Stimulated activated CD4-positive, alpha-beta T cell treated with anti-CD3 and anti-CD28 coated beads, TNF-alpha, amount 100 ng/mL, for 24 hours (primary cell): ENCODE results near the gene ABCB6.
A peak's percentile ranks its signal among the peaks of the same experiment; 100 is the strongest.
"Not testable (repeated sequence)": the region's sequence is repeated elsewhere in the genome, so short reads cannot be mapped to it uniquely, and the experiment has no call there.

Source experiments
- DNase-seq, 3 experiments: peaks; one replicate each; pipeline ENCODE4 v3.0.0-alpha.2; 2020; ENCODE audit warnings: low read depth in 3 of 3

Gene ABCB6

DNA sequence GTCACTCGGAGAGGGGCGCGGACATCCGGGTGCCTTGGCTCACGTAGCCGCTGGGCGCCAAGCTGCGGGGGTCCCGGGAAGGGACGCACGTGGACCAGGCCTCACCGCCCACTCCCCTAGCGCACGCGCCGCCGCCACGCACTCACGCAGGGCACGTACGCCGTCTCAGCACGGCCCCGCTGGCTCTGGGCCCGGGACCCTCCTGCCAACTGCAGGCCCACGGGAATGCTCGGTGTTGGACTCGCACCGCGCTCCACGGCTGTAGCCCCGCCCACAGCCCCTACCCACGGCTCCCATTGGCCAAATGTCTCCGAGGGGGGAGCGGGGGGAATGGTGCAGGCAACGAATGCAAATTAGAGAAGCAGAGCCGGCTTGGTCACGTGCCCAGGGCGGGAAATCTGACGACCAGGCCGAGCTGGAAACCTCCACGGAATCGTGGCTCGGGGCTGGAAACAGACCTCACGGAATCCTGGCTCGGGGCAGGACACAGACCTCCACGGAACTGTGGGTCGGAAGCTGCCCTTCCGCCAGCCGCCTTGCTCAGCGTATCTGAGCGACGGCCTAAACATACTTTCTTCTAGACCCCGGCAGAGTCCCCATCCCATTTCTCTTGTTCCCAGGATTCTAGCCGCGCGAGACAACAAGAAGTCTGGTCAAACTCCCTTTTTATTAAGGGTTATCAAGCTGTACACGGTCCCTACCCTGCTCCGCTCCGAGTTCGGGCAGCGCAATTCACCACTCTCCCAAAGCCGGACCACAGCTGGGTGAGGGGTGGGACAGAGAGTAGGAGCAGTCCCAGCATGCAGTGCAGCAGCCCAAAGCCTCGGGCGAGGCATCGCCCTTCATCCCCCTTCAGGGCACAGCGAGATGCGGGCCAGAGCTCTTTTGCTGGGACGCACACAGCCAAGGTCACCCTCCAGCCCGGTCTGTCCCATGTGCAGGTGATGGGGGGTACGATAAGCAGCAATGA is at the start of gene ABCB6:
ABCB6 (minus strand) TSS at position 227 of the 970 bp plus-strand sequence. CDS start 285 bp downstream, outside the sequence.
- peak; percentile 83 to 92 (median 84) for DNase-seq

DNA sequence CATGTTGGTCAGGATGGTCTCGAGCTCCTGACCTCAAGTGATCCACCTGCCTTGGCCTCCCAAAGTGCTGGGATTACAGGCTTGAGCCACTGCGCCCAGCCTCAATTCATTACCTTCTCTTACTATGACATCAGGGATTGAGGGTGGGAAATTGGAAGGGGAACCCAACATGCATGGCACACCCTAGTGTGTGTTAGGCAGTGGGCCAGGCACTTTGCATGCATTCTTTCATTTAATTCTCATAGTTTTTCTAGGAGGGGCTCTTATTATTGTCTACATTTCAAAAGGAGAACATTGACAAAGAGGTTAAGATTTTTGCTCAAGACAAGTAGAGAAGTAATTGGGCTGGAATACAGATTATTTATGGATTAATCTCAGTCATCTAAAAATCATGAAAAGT is 49.5 kb upstream of the ABCB6 start:
- DNase-seq = no peak

DNA sequence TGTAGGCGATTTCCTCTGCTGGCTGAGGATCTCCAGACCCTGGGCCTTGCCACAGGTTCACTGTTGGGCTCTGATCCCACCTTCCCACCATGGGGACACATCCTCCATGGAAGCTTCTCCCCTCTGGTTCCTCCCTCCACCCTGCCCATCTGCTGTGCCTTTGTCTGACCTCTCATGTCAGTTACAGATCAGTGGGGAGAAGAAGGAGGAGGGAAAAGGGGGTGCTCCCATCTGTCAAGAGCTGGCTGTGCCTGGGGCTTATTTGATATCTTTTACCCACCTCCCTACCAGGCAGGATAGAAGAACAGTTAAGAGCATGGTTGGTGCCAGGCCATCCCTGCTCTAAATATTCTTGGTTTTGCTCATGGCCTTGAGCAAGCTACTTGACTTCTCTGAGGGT is 48.1 kb upstream of the ABCB6 start:
- DNase-seq = no peak

DNA sequence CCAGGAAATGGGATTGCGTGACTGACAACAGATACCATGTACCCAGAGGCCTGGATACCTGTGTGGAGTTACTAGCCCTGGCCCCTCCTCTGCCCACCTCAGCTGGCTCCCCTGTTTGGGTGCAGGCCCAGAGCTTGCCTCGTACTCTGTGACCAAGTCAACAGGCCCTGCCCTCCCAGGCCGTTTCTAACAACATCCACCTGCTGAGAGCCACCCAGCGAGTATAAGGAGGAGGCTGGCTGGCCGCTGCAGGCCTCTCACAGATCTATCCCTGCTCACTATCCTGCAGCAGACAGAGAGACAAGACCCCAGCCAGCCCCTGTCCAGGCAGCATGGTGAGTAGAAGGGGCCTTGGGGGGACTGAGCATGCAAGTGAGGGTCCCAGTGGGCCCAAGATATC is 47.5 kb upstream of the ABCB6 start:
- DNase-seq = no peak

DNA sequence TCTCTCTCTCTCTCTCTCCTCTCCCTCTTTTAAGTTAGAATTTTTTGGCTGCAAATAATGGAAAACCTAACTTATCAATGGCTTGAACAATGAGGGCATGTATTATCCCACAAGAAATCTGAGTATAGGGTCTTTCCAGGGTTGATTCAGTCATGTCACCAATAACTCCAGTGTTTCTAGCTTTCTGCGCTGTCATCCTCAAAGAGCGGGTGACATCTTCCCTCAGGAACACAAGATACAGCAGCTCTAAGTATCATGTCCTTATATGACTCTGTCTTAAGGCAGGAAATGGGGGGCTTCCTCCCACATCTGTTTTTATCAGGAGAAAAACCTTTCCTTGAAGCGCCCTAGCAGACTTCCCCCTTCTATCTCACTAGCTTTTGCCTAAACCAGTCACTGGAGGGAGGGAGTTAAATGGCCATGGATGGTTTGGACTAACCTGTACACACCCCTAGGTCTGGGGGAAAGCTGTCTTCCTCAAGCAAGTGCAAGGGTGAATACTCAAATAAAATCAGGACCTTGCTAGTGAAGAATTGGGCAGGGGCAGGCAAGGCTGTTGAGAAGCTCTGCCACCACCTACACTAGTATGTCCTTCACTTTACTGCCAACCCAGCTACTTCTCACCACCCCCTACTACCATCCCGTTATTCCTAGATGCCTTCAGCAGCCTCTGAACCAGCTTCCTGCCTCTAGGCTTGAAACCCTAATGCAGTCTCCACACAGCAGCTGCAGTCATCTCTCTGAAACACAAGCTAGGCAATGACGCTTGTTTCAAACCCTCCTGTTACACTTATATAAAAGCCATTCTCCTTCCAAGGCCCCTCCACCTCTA is 42.5 kb upstream of the ABCB6 start:
- DNase-seq = no peak

DNA sequence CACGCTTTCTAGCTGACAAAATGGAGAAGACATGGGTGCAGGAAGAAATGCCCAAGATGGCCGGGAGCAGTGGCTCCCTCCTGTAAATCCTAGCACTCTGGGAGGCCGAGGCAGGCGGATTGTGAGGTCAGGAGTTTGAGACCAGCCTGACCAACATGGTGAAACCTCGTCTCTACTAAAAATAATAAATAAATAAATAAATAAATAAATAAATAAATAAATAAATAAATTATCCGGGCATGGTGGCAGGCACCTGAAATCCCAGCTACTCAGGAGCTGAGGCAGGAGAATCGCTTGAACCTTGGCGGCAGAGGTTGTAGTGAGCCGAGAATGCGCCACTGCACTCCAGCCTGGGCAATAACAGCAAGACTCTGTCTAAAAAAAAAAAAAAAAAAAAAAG is 40.2 kb upstream of the ABCB6 start:
- not testable (repeated sequence) for DNase-seq

DNA sequence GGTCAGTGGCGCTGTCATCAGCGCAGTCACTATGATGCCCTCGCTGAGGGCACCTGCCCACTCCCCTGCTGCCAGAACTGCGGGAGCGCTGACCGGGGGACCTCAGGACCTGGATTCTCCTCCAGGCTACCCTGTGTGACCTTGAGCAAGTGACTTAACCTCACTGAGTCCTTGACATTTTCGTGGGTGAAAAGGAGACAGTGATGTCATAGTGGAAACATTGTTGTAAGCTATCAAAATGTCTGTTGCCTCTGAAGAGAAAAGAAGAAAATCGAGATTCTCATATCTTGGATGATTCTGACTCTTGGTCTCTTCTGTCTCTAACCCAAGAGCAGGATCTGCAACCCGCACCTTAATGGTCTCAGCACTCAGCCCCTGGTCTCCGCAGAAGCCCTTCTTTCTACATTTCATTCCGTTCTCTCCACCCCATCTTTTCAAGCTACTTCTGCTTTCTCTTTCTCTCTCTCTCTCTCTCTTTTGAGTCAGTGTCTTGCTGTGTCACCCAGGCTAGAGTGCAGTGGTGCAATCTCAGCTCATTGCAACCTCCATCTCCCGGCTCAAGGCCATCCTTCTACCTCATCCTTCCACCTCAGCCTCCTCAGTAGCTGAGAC is 35.9 kb upstream of the ABCB6 start:
- DNase-seq = peak in 1 of 3 experiments; percentile 32

DNA sequence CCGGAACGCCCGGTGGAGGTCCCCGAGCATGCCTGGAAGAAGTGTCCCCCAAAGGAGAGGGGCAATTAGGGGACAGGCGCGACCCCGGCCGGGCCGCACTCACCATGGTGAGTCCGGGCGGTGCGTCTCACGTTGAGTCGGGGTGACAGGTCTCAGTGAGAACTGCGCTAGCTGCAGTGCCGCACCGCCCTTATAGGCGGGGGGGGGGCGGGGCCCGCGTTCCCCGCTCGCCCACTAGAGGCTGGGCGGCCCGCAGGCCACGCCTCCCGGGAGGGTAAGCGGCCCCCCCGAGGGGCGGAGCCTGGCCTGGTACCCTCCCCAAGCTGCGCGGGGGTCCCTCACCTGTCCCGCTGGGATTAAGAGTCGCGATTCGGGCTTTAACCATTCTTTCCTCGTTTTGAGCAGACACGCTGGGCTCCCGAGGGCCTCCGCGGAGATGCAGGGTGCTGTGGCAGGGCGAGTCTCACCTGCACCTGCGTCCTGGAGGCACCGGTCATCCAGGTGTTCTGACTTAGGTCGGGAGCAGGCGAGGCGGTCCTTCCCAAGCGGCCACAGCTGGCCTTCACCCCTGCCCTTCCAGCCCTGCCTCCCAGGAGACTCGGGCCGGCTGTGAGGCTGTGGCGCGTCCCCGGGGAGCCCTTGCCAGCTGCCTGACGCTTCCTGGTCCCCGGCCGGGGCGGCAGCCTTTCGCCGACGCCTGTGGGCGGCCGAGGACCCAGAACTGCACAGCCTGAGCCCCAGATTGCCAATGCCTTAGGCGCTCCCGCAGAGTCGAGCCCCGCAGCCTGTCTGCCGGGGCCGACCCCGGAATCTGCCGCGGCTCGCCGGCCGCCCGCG is 35.2 kb upstream of the ABCB6 start, which contains the start of gene TUBA4A:
TUBA4A (minus strand) TSS at position 166 of the 837 bp plus-strand sequence; CDS start at position 106, 60 bp downstream.
- DNase-seq = peak; percentile 77 to 91 (median 81)

DNA sequence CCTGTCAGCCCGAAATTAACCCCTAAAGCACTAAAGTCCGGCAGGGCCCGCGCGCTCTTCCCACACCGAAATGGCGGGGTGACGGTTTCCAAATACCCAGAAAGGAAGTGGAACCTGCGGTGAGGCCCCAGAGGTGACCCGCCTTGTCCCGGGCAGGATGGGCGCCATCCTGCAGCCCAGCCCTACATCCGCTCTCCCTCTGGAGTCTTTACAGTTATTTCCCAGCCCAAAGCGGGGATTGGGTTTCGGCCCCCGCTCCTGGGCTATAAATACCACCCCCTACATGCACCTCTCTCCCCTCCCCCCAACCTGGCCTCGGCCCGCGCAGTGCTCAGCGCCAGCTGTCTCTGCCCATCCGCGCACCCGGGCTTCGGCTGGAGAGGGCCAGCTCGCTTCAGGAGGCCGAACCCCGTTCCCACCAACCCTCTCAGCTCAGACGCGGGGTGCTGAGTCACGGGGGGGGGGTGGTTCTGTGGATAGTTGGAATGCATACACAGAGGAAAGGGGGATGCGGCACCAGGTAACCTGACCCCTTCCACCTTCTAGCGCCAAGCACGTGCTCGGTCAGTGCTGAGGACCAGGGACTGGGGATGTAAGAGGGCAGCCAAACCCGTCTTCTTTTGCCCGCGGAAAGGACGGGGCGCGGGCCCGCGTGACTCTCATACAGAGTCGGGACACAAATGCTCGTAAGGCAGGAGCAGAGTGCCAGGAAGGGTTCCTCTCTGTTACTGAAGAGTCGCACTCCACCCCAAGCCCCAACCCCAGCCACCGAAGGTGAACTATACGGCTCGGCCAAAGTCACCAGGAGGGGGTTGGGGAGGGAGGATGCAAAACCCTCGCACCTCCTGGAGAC is 34.4 kb upstream of the ABCB6 start, which contains the start of gene TUBA4B:
TUBA4B (plus strand) TSS at position 344 of the 853 bp plus-strand sequence; CDS start at position 509, 165 bp downstream.
- peak in 1 of 3 experiments; percentile 59 for DNase-seq

DNA sequence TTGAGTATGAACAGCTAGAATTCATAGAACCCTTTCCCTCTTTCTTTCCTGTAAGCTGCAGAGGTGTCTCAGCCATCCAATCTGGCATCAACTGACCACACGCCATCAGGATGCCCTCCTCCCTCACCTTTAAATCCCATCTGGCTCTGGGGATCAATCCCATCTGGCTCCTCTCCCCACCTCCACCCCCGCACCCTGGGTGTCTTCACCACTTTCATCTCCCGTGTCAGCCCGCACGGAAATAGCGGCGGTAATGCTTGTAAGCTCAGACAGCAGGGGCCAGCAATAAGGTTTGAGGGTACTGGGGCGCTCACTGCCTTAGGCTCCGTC is 33.8 kb upstream of the ABCB6 start:
- no peak for DNase-seq

DNA sequence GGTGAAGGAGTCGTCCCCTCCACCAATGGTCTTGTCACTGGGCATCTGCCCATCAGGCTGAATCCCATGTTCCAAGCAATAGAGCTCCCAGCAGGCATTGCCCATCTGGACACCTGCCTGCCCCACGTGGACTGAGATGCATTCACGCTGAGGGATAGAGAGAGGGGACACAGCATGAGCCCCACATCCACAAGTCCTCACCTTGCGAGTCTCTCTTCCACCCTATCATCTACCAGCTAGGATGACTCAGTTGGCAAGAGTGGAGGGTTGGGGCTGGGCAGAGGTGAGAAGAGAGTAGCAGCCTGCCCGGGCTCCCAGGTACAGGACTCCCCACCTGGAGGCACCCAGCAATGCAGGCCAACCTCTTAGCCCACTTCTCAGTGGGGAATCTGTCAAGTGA is 33.3 kb upstream of the ABCB6 start:
- DNase-seq = no peak

DNA sequence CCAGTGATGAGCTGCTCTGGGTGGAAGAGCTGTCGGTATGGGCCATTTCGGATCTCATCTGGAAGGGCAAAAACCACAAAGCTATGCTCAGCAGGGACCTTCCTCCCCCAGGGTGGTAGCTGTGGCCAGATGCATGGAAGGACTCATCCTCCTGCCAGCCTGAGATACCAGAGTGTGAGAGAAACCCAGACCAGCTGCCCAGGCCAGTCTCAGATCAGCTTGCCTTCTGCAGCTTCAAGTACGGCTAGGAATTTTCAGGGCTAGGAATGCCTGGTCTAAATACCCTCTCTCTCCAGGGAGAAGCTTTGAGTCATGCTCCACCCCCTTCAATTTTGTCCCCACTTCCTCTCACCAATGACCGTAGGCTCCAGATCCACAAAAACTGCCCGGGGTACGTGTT is 32.9 kb upstream of the ABCB6 start:
- DNase-seq = no peak

DNA sequence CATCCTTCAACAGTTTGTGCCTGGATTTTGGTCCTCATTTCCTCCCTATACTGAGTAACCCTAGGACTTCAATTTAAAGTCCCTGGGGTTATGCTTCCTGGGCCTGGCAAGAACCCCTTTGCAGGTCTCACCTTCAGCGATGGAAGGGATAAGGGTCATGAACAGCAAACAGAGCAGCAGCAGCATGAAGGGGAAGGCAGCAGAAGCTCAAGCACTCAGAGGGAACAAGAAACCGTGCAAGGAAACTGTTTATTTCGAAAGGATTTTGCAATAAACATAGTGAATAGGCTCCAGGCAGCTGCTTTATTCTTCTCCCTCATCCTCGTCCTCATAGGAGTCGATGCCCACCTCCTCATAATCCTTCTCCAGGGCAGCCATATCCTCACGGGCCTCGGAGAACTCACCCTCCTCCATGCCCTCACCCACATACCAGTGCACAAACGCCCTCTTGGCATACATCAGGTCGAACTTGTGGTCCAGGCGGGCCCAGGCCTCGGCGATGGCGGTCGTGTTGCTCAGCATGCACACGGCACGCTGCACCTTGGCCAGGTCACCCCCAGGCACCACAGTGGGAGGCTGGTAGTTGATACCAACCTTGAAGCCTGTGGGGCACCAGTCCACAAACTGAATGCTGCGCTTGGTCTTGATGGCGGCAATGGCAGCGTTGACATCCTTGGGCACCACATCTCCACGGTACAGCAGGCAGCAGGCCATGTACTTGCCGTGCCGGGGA is 31.5 kb upstream of the ABCB6 start:
- DNase-seq = no peak

DNA sequence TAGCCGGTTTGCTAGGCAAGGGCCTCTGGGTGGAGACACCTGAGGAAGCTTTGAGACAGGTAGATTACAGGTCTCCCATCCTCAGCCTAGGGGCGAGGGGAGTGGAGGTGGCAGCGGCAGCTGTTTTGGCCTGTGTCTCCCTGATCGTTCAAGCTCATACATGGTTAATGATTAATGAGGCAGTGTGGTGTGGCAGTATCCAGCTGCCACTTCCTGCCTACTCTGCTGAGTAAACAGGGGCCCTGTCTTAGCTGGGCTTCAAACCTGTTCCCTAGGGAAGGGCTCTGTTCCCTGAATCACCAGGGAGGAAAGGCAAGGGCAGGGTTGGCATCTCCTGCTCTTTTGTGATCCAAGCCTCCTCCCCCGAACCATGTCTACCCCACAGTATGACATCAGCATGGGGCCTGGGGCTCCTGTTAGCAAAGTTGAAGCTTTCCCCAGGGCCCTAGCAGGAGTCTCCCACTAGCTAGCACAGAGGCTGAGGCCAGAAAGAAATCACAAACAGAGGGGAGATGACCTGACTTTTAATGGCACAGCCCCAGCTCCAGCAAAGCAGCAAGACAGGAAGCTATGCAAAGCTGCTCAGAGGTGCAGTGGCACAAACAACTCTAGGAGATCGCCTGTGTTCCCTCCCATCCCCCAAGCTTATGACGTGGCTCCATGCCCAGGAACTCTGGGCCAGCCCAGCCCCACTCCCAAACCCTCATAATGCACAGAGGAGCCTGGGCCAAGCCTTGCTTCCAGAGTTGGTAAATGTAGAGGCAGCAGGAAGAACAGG is 30.6 kb upstream of the ABCB6 start:
- no peak for DNase-seq

DNA sequence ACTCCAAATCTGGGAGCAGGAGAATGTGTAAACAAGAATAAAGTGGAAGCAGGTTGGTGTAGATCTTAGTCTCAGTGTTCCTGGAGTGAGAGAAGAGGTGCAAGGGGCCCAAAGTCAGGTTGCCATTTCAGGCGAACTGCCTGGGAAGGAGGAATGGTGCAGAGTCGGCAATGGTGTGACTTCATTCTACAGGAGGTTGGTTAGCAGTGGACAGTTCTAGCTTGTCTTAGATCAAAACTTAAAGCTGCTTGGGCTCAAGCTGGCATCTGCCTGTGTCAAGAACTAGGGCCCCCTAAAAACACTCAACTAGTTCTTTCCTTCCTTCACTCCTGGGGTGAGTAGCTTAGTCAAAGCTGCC is 30.1 kb upstream of the ABCB6 start:
- DNase-seq = no peak

DNA sequence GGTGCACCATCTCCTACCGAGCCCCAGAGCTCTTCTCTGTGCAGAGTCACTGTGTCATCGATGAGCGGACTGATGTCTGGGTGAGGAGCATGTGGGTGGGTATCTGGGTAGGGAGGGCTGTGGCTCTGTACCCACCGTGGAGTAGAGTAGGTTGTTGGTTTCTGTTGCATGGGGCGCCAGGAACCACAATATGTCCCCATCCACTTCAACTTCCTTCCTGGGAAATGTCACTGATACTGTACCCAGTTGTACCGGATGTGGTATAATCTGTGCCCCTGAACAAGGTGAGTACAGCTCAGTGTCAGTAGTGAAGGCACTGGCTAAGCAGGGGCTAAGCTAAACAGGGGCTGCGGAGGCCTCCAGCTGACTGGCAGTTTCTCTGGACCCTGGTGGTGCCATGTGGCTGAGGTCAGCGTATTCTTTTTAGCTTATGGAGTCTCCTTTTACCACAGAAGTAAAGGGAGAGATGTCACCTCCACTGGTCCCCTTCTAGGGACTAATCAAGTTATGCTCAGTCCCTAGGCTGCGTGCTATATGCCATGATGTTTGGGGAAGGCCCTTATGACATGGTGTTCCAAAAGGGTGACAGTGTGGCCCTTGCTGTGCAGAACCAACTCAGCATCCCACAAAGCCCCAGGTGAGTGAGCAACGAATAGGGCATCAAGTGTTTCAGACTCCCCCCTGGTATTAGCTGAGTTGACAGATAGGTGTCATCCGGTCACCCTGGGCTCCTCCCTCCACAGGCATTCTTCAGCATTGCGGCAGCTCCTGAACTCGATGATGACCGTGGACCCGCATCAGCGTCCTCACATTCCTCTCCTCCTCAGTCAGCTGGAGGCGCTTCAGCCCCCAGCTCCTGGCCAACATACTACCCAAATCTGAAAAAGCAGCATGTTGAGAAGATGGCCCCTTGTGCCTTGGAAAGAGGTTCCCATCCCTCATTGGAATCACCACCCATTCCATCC is 29.2 kb upstream of the ABCB6 start:
- peak in 1 of 3 experiments; percentile 61 for DNase-seq

DNA sequence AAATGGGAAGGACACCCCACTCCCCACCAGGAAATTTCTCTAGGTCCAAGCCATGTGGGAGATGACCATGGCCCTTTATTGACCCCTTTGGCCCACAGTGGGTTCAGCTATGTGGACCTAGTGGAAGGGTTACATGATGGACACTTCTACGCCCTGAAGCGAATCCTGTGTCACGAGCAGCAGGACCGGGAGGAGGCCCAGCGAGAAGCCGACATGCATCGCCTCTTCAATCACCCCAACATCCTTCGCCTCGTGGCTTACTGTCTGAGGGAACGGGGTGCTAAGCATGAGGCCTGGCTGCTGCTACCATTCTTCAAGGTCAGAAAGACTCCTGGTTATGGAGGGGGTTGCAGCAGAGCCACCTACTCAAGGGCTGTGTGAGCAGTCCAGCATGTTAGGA is 27.8 kb upstream of the ABCB6 start:
- DNase-seq = no peak

DNA sequence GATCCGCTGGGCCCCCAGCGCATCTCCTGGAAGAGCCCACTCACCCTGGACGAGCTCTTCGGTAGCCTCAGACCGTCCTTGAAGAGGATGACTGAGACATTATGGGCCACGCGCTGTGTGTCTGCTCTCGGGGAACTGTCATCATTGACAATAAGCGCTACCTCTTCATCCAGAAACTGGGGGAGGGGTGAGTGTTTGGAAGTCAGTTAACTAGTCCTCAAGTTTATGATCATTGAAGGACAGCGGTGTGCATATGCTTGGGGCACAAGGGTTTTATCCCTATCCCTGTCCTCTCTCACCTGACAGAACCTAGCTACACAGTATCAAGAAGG is 27.1 kb upstream of the ABCB6 start:
- no peak for DNase-seq
